GM19035 (cell line): ENCODE results near the gene MAP3K1.
"Not testable (repeated sequence)": the region's sequence is repeated elsewhere in the genome, so short reads cannot be mapped to it uniquely, and the experiment has no call there.

Source experiments
- ATAC-seq: cut with Tn5 transposase; IDR thresholded peaks from one replicate; pipeline ENCODE4 v1.9.1; 2021; ENCODE audit not compliant: unreplicated experiment

Gene MAP3K1

DNA sequence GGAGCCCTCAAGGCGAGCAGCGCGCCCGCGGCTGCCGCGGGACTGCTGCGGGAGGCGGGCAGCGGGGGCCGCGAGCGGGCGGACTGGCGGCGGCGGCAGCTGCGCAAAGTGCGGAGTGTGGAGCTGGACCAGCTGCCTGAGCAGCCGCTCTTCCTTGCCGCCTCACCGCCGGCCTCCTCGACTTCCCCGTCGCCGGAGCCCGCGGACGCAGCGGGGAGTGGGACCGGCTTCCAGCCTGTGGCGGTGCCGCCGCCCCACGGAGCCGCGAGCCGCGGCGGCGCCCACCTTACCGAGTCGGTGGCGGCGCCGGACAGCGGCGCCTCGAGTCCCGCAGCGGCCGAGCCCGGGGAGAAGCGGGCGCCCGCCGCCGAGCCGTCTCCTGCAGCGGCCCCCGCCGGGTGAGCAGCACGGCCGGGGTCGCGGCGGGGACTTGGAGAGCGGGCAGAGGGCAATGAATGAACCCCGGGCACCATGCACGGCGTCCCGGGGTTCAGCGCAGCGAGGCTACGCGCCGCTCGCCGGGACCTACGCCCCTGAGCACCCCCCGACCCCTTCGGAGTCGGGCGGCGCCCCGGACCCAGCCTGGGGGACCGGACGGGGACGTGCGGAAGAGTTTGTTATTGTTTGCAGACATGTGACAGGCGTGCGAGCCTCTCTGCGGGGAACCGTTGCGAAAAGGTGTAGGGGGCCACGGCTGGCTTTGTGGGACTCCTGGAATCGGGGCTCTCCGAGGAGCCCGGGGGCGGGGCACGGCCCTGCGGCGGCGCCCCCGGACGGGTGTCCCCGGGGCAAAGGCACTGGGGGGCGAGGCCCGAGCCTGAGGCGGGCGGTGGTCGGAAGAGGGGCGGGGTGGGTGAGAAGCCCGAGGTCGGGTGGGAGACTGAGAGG is 553 bp downstream of the MAP3K1 start:
- ATAC-seq, result peak; percentile 33

DNA sequence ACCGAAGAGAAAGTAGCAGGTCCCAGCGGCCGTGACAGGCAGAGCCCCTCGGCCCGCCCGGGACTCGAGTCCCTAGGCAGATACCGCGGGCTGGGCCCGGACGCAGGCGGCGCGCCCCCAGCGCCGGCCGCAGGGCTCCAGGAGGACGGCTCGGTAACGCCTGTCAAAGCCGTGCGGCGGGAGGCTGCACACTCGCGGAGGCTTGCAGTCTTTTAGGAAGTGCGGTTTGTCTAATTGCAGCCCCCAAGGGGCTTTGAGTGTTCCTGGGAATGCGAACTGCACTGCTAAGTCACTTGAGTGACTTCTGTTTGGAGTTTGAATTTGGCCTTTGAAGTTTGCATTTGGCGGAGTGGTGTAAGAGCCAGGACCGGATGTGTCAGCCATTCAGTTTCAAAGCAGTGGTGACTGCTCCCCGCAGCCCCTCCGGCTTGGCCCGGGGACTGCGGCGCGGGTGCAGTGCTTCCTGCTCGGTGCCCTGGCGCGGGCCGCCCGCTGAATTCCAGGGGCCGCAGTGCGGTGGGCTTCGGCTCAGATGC is 1.3 kb downstream of the MAP3K1 start:
- peak; percentile 37 for ATAC-seq

DNA sequence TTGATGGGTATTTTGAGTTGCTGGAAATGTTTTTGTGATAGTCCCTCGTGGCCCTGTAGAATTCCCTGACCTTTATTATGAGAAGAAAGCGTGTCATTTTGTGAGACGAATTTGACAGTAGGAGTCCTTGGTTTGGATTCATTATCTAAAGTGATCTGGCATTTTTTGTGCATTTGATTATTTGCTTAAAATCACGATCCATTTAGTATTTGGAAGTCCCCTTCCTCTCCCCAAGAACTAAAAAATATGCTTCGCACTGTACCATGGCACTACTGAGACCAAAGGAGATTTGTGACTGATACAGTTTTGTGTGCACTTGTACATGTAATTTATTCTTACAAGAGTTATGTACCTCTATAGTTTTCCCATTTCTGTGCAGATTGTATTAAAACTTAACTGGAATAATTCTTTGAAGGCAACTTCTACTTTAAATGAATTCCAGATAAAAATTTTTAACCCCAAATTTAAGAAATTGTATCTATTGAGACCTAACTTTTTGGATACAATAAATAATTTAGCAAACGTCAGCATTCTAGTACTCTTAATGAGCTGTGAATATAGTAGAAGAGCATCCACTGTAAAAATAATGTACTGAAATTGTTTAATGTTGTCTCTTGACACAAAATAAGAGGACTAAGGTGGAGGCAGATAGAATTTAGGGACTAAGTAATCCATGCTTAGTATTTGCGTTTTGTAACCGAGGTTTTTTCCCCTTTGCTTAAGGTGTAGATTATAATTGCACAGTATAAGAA is 2.1 kb downstream of the MAP3K1 start:
- no peak for ATAC-seq

DNA sequence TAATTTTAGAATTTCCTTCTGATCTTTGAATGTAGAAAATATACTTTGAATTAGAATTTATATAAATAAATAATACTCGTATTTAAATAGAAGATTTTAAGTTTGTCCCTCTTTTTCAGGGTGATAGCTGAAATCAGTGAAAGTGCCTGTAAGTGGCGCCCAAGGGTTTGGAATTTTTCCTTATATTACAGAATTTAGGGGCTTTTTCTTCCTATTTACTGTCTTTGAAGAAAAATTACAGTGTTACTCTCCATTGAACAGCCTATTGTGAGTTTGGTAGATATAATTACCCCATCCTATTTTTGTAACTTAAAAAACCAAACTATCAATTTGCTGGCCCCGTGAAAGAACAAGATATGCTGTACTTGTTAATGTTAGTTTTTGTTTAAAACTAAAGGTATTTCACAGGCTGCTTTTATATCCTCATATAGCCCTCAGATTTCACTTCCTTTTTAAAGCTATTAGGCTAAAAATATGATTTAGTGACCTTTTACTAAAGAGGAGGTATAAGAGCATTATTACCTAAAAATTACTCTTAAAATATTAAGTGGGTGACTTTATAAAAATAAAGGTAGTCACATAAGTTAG is 3.2 kb downstream of the MAP3K1 start:
- ATAC-seq, result no peak

DNA sequence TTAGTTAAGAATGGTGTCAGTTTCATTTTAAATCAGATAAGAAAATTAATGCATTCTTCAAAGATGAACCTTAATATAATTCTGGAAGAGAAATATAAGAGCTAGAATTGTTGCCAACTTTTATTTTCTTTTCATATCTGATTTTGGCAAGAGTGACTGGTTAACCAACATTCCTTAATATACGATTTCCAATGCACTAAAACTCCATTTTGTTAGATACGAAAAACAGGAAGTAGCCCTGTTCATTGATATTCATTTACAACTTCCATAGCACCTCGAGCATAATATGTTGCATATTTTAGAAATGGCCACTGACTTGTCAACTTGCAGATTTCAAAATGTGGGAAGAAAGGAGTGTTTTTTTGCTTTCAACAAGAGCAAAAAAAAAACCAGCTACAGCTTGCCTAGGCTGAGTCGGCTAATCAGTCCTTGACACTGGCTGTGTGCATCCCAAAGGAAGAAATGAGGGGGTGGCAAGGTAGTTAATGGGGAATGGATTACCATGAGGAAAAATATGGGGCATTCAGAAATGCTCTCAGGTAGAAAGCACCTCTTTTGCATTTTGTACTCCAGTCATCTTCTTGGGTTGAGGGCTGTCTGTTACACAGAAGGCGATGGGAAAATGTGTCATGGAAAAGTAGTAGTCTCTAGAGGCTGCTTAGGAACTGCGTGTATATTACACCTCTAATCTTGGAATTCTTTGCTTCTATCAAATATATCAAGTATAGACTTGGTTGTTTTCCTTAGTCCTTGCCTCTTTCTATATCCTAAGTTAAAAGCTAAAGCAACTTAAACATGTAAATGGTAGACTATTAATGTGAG is 3.9 kb downstream of the MAP3K1 start:
- no peak for ATAC-seq

DNA sequence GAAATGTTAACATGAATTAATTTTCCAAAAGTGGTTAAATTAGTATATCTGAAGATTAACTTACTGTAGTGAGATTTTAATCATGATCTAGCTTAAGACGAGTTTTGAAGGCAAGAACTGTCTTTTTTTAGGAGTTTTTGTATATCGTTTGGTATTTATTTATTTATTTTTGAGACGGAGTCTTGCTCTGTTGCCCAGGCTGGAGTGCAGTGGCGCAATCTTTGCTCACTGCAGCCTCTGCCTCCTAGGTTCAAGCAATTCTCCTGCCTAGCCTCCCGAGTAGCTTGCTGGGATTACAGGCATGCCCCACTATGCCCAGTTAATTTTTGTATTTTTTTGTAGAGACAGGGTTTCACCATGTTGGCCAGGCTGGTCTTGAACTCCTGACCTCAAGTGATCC is 6.5 kb downstream of the MAP3K1 start:
- ATAC-seq, result not testable (repeated sequence)

DNA sequence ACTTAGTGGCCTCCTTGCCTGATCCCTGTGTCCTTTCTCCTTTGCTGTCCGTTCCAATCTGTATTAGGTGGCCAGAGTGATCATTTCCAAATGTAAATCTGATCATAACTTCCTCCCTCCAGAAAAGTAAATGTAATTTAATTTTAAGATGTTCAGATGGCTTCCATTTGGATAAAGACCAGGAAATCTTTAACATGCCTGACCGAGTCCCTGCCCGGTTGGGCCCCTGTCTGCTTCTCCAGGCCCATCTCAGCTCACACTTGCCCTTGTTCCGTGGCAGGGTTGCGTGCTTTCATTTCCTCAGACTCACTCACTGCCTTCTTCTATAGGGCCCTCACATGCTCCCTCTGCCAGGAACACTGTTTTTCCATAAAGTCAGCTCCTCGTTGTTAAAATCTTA is 7.6 kb downstream of the MAP3K1 start:
- no peak for ATAC-seq

DNA sequence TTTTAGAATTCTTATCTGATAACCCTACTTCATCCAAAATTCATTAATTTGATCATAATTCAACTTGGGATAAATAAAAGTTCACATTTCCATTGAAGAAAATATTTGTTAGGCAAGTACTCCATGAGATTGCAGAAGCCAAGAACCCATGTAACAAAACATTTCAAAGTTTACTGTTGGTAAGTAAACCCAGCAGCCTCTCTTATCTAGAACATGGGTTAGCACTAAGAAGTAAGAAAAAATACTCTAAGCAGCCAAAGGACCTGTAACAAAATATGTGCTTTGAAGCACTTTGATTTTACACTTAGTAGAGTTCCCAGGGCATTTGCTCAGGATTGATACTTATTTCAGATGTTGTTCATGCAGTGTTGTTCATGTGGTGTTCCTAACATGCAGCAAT is 8.7 kb downstream of the MAP3K1 start:
- no peak for ATAC-seq

DNA sequence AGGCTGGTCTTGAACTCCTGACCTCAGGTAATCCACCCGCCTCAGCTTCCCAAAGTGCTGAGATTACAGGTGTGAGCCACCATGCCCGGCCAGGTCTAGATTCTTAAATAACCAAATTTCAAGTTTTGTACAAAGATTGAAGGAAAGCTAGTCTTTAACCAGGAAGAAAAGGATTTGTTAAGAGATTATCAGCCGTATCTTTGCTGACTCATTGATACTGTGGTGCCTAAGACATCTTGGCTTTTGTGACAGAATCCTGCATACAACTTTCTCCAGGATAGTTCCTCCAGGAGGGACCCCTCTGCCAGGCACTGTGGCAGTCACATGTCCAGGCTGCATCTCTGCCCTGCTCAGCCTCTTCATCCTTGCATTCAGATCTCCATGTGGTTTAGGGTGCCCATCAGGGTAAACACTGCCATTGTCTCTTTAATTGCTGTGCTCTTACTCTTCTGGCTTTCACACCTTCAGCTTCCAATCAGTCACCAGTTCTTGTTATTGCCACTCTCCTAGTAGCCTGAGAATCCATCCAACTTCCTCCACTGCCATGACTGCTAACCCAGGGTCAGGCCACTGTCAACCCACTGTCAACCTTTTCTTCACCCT is 10.0 kb downstream of the MAP3K1 start:
- ATAC-seq, result no peak

DNA sequence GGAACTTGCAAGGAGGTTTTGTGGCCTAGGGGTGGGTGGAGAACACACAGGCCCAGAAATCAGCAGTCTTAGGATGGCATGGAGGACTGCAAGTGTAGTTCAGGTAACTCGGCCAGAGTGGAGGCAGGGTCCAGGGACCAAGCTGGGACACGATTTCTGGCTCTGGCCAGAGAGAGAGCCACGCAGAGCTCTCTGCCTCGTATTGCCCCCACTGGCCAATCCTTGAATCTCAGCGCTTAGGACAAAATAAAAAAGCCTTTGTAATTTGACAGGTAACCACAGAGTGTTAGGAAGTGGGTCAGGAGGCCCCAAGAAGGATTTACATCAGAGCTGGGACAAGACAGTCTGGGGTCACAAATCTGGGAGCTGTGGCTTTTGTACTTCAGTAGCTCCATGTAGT is 11.7 kb downstream of the MAP3K1 start:
- no peak for ATAC-seq

DNA sequence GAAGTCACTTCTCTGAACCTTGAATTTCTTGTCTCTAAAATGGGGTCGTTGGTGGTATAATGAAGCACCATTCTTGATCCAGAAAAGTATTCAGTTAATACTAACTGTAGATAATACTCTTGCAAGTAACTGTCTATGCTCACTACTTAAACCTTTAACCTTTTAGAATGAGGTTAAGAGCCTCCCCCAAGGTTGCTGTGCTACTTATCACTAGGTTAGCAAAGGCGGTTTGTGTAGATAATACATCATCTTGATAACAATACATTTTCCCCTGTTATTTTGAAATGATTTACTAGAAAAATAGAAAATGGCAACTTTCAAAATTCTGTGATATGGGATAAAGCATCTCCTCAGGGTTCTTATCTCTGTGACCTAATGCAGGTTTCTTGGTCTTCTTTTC is 12.6 kb downstream of the MAP3K1 start:
- no peak for ATAC-seq

DNA sequence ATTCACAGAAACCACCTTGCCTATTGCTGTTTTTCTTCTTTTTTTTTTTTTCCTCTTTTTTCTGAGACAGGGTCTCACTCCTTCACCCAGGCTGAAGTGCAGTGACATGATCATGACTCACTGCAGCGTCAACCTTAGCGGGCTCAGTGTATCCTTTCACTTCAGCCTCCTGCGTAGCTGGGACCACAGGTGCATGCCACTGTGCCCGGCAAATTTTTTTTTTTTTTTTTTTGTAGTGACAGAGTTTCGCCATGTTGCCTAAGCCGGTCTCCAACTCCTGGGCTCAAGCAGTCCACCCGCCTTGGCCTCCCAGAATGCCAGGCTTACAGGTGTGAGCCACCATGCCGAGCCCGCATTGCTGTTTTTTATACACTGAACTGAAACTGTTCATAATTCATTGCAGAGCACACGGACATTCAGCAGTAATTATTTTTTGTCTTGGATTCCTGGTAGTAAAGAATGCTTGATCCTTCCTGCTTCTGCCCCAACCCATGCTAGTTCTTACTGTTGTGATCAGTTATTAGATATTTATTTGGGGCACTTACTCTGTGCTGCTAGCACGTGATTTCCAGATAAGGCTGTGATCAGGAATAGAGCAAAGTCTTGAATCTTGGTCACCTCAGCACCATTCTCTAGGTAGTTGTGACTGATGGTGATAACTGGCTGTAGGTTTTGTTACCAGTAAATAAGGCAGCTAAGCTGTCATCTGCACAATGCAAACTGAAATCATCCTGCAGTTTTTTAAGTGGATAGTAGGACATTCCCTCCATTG is 14.0 kb downstream of the MAP3K1 start:
- ATAC-seq, result no peak

DNA sequence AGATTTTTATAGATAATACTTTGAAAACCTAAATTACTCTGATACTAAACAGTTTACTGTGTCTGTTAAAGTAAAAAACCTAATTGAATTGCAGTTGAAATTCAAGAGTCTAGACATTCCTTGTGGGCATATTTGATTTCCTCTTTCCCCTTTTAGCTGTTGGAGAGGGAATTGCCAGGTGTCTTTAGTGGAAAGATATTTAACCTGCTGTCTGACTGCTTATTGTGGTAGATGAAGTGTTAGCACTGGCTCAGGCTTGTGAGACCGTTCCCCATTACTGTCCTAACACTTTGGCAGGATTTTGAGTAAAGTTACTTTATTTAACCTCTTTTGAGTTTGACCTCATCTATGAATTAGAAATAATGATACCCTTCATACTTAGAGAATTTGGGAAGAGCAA is 16.4 kb downstream of the MAP3K1 start:
- no peak for ATAC-seq

DNA sequence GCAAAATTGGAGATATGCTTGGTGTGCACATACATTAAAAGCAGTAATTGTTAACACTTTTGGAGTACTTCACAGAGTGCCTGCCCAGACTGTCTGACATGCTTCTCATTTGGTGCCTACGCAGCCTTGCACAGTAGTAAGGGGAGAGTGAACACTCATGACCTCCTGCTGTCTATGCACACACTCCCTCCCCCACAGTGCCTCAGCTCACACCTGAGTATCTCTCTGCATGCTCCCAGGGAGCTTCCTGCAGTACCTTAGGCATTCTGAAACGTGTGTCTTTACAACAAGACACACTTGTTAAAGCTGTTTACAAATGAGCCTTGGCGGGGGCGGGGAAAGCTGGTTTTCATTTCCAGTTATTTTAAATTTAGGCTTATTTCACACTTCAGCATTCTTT is 18.0 kb downstream of the MAP3K1 start:
- ATAC-seq, result no peak

DNA sequence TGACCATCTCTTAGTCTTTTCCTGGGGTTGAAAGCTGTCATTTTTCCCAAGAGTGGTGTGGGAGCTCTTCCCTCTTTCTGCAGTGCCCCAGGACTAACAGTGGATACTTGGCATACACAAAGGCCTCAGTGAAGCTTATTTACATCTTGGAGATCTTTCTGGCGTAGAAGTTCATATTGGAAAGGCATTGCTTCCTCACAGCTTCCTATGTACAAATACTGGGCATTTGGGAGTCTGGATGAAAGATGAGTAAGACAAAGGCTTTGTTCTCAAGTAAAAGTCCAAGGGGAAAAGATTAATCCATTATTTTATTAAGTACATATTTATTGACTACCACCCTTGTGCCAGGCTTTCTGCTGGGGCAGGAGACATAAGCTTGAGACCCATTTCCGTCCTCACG is 22.0 kb downstream of the MAP3K1 start:
- ATAC-seq, result no peak

DNA sequence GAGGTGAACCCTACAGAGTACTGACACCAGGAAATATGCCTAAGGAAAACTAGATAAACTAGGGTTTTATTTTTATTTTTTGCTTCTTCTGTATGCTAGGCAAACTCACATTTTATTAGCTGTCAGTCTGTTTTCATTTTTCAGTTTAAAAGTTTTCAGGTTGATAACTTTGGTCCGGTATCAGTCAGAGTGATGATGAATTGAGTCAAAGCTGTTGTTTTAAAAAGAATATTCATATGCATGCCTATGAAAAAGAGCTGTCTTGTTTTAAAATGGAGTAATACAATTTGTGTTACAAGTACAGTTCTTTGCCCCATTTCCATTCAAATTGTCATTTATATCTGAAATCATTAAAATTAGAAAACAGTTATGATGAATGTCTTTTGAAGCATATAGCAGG is 22.6 kb downstream of the MAP3K1 start:
- ATAC-seq, result no peak

DNA sequence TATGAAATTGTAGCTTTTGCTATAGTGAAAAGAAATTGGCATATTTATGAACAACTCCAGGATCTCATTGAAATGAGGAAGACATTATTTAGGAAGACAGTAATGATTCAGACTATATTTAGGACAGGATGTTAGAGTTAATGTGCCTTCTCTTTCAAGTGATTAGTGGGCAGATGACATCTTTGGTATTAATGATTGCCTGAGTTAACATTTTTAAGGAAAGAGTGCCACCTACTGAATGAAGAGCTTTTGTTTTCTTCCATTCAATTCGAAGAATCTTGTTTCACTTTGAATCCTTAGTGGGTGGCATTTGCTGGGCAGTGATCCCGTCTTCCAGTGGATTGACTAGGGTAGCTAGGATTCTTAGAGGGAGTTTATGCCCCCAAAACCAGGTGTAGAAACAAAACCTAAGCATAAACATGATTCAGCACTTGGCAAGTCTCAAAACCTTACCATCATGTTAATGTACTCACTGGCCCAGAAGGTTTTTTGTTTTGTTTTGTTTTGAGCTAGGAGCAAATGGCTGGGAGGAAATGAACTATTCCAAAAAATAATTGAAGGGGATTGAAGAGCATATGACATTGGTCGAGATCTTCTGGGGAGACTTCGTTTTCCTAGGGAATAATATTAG is 23.2 kb downstream of the MAP3K1 start:
- no peak for ATAC-seq

DNA sequence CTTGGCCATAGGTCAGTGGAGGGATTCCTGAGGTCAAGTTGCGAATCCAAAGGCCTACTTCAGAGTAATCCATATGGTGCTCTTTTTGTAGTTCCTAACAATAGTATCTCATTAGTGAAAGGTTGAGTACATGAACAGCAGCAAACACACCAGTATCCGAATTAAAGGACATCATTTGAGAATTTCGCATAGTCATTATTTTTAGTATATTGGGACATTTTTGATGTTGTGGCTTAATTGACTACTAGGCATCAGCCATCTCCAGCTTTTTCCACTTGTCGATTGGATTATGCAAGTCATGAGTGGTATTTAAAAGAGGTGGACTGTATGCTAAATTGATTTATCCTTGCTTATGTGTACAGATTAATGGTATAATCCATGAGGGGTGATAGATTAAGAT is 23.7 kb downstream of the MAP3K1 start:
- no peak for ATAC-seq

DNA sequence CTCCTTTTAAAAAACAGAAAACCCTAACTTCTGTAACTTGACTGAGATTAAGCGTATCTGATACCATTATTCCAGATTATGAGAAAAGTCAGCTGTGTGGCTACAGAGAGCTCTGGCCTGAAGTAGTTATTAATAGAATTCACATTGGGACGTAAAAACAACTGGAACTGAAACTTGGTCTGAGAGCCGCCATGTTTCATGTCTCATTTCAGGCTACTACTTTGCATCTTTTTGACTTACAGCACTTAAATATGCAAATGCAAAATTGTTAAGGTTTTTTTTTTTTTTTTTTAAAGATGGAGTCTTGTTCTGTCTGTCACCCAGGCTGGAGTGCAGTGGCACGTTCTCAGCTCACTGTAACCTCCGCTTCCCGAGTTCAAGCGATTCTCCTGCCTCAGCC is 25.2 kb downstream of the MAP3K1 start:
- ATAC-seq, result no peak
